Adrenal gland (tissue), 12 donors: ENCODE results near the gene HDLBP. TPM values are rescaled to one million over a fixed set of nuclear protein-coding genes. Genes with fewer than 3 reads are reported as not detected.
A peak's percentile ranks its signal among the peaks of the same experiment; 100 is the strongest.

Experiments used
- DNase-seq, 7 donors: peaks; one replicate each; pipeline ENCODE4 v3.0.0-alpha.2; 2019 to 2020
- H3K27ac ChIP-seq, 5 donors: fragments of 200-600 bp; sonication (generic) in 4 of 5; 1 replicate in 3 of 5; 2 replicates in 2 of 5; pipeline versions ENCODE4 v1.5.1 to v1.8.0; 2016 to 2020; ENCODE audit warnings: mild to moderate bottlenecking in 1 of 5
- H3K27me3 ChIP-seq: fragments of 200-600 bp; 2 replicates; pipeline ENCODE4 v1.8.0; 2021
- H3K36me3 ChIP-seq, 2 donors: fragments of 200-600 bp; replicated peaks in 1 of 2; 1 replicate in 1 of 2; 2 replicates in 1 of 2; pipeline versions ENCODE4 v1.5.1 to v1.8.0; 2018 to 2022
- H3K4me1 ChIP-seq, 2 donors: fragments of 200-600 bp; replicated peaks in 1 of 2; 1 replicate in 1 of 2; 2 replicates in 1 of 2; pipeline versions ENCODE4 v1.5.1 to v1.8.0; 2018 to 2021
- H3K4me3 ChIP-seq, 4 donors: fragments of 200-600 bp; sonication (generic) in 3 of 4; one replicate each; pipeline ENCODE4 v1.5.1; 2016 to 2018
- H3K9me3 ChIP-seq, 3 donors: fragments of 200-600 bp; sonication (generic) in 1 of 3; replicated peaks in 1 of 3; 1 replicate in 2 of 3; 2 replicates in 1 of 3; pipeline versions ENCODE4 v1.5.1 to v1.8.0; 2016 to 2021
- CTCF ChIP-seq, 6 experiments: fragments of 450-650 bp in 4 of 6; fragments of 200-600 bp in 2 of 6; sonication (generic) in 1 of 6; IDR thresholded peaks; 1 replicate in 5 of 6; 2 replicates in 1 of 6; pipeline versions ENCODE4 v1.5.1 to v1.8.0; 2016 to 2021; ENCODE audit warnings: antibody characterized with exemption in 6 of 6, mild to moderate bottlenecking in 2 of 6, moderate library complexity in 1 of 6
- POLR2A ChIP-seq, 2 donors: fragments of 450-650 bp; IDR thresholded peaks; one replicate each; pipeline ENCODE4 v1.6.1; 2017; ENCODE audit warnings: antibody characterized with exemption in 2 of 2, mild to moderate bottlenecking in 2 of 2, moderate library complexity in 1 of 2
- WGBS, 4 donors: extraction: QIAGEN DNeasy Blood & Tissue Kit in 2 of 4; methylation state at CpG; one replicate each; pipeline versions ENCODE4 v1.1.5 to v1.1.7; 2013 to 2017; 5-methylcytosine and 5-hydroxymethylcytosine counted together
- intact Hi-C, 2 donors: fragments of 100-400 bp; cut with DNase I; formaldehyde crosslinking; loops; one replicate each; pipeline versions ENCODE4 v1.14.1 to v1.15.0; 2022 to 2023
- polyA plus RNA-seq, 3 donors: library from polyadenylated mRNA; stranded (reverse); fragments of 200-250 nt in 2 of 3; fragments of 350-450 nt in 1 of 3; fragmentation: Illumina TruSeq in 1 of 3; extraction: RNeasy Lipid Tissue Mini Kit (QIAGEN cat#74804) in 1 of 3; gene quantifications; one replicate each; pipeline ENCODE4 v1.2.3, GENCODE V29; 2013 to 2014
- total RNA-seq, 9 donors: library from RNA; depleted of rRNA in 4 of 9; stranded (reverse); fragments of >200 nt in 4 of 9; fragments of 120-200 nt in 1 of 9; fragmentation: NEBNext Ultra II Directional in 1 of 9; extraction: Animal tissue kit (Norgen Biotek cat#: 25700) in 1 of 9; gene quantifications; one replicate each; pipeline versions ENCODE4 v1.1.0 to v1.2.4, GENCODE V29; 2013 to 2023
- donor health status: healthy with polysubstance abuse.
- donor health status: Bipolar disorder and iron deficiency.
- donor health status: DM: yes; HTN: yes; CAD: no.
- donor health status: DM: no; HTN: no; CAD: no.
- donor health status: DM: no; HTN: no; CAD: no.
- donor health status: DM: yes; HTN: yes; CAD: no.

The HDLBP gene
- total and polyA plus RNA-seq, 12 donors = 295 to 880 (median 454) TPM

GRCh38 chr2:241268716-241269445, 46.6 kb downstream of the HDLBP start:
- WGBS, 4 donors = 73 to 74% (median 74%) methylated on average over 14 of the region's 14 CpGs
- Histone ChIP-seq H3K36me3 (peaks cover 0 to 46% of the 10 kb centered on the region in 2 donors), H3K27me3 (no peaks in the 10 kb centered on the region), H3K27ac (peak overlapping the region in 1 of 5 donors; percentile 18), H3K9me3 (no peaks in the 10 kb centered on the region), H3K4me3 (no peak overlapping the region), H3K4me1 (peaks cover 30 to 45% of the 10 kb centered on the region in 2 donors)
- DNase-seq = peak in 1 of 7 donors; percentile 51
- no peak for TF ChIP-seq CTCF (IDR thresholded peaks at IDR 0.05)
- no peak for TF ChIP-seq POLR2A (IDR thresholded peaks at IDR 0.05)
- intact Hi-C loops = loop anchor here in 1 of 2 donors (10.0 kb wide), 1 partner anchor 56 kb away; no protein-coding TSS in a partner anchor

- H3K4me3 ChIP-seq = no peak overlapping the region
- H3K4me1 ChIP-seq = peaks cover 29 to 43% of the 10 kb centered on the region in 2 donors
- H3K36me3 ChIP-seq = peaks cover 0 to 51% of the 10 kb centered on the region in 2 donors
- WGBS, 4 donors = 51 to 65% (median 58%) methylated on average over 7 of the region's 7 CpGs
- intact Hi-C loops = loop anchor here in 1 of 2 donors (10.0 kb wide), 1 partner anchor 56 kb away; no protein-coding TSS in a partner anchor
- H3K27me3 ChIP-seq = no peaks in the 10 kb centered on the region
- H3K9me3 ChIP-seq = no peaks in the 10 kb centered on the region
- peak overlapping the region in 1 of 5 donors; percentile 18 for H3K27ac ChIP-seq
- TF ChIP-seq POLR2A (IDR thresholded peaks at IDR 0.05) (no peak), CTCF (IDR thresholded peaks at IDR 0.05) (no peak)
- peak in 2 of 7 donors; percentile 38 to 62 for DNase-seq
Observed at GRCh38 chr2:241268306-241268705, 47.2 kb downstream of the HDLBP start.

- Histone ChIP-seq H3K4me3 (no peak overlapping the region), H3K36me3 (peaks cover 0 to 60% of the 10 kb centered on the region in 2 donors), H3K9me3 (no peaks in the 10 kb centered on the region), H3K27me3 (no peaks in the 10 kb centered on the region), H3K4me1 (peaks cover 26 to 47% of the 10 kb centered on the region in 2 donors), H3K27ac (no peak overlapping the region)
- intact Hi-C loops = loop anchor here in 1 of 2 donors (10.0 kb wide), 1 partner anchor 57 kb away; no protein-coding TSS in a partner anchor
- 77 to 81% (median 81%) methylated on average over 11 to 12 of the region's 12 CpGs for WGBS, 4 donors
- TF ChIP-seq POLR2A (IDR thresholded peaks at IDR 0.05) (no peak), CTCF (IDR thresholded peaks at IDR 0.05) (no peak)
- DNase-seq = peak in 1 of 7 donors; percentile 45
Observed at GRCh38 chr2:241267249-241268067, 48.0 kb downstream of the HDLBP start.

- no peak for TF ChIP-seq CTCF (IDR thresholded peaks at IDR 0.05)
- TF ChIP-seq POLR2A (IDR thresholded peaks at IDR 0.05) = no peak
- intact Hi-C loops = loop anchor here in 1 of 2 donors (10.0 kb wide), 1 partner anchor 59 kb away; no protein-coding TSS in a partner anchor
- Histone ChIP-seq H3K27me3 (no peaks in the 10 kb centered on the region), H3K36me3 (peaks cover 0 to 79% of the 10 kb centered on the region in 2 donors), H3K4me1 (peaks cover 17 to 39% of the 10 kb centered on the region in 2 donors), H3K4me3 (no peak overlapping the region), H3K27ac (no peak overlapping the region), H3K9me3 (no peaks in the 10 kb centered on the region)
- peak in 1 of 7 donors; percentile 31 for DNase-seq
- WGBS, 4 donors = 93 to 98% (median 95%) methylated on average over 5 of the region's 5 CpGs
Observed at GRCh38 chr2:241265506-241265905, 50.0 kb downstream of the HDLBP start.
